ENCODE measurements around the gene CRYGA.
"Not testable (repeated sequence)": the region's sequence is repeated elsewhere in the genome, so short reads cannot be mapped to it uniquely, and the experiment has no call there.

CRYGA gene

DNA sequence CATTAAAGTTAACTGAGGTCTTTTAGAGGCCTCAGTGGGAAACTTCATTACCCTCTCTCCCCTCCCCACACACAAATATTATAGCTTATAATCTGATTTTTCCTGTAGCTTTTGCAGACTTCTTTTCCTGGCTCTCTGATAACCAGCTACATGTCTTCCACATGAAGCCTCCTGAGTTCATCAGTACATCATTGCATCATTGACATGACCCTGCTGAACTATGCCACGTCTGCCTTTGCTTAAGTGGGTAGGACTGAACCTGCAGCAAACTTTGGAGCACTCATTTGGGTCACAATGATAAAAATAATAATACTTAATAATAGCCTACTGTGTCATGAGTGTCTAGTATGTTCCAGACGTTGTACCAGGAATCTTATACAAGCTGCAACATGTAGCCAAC lies 7.0 kb downstream of the CRYGA start:
- no peak for DNase-seq

- DNase-seq = no peak
Observed at GRCh38 chr2:208153156-208153555, 10.2 kb downstream of the CRYGA start.

- no peak for DNase-seq
Observed at GRCh38 chr2:208150956-208151355, 12.4 kb downstream of the CRYGA start.

GRCh38 chr2:208150094-208150493 lies 13.3 kb downstream of the CRYGA start:
- DNase-seq = no peak

DNA sequence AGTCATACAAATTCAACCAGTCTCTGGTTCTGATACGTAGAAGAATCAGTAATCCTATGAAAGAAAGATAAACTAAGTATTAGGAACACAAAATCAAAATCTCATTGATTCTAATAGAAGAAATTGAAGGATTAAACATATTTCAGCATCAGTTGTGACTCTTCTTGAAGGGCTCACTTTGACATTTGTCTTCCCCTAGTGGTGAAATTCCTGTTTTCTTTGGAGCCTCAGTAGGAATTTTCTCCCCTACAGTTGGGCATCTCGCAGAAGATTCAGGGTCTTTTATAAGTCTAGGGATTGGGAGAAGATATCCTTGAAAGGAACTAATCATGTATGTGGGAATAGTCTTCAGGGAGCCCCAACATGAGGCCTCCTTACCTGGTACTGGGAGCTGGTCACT lies 14.6 kb downstream of the CRYGA start:
- DNase-seq = no peak

DNA sequence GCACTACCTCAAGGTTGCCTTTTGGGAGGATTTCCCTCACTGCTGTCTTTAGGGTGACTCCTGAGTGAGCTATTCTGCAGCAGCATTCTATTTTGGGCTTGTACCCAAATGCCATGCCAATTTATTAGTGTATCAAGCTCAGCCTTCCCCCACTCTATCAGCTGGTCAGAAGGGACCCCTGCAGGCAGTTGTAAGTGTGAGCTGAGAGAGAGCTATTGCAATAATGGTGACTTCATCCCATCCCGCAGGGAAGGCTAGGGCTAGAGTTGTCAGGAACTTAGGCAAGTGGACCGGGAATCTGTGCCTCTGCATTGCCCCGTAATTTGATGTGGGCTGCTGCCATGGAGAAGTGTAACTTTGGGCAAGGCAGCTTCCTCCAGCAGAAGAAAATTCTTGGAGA lies 15.6 kb downstream of the CRYGA start:
- no peak for DNase-seq

GRCh38 chr2:208147008-208147407 lies 16.4 kb downstream of the CRYGA start:
- DNase-seq = no peak

- DNase-seq = no peak
Observed at GRCh38 chr2:208146006-208146405, 17.4 kb downstream of the CRYGA start, which contains the start of gene CRYGB. Gene CRYGB (minus strand): TSS chr2:208146158. CDS start chr2:208146120, 38 bp downstream.

DNA sequence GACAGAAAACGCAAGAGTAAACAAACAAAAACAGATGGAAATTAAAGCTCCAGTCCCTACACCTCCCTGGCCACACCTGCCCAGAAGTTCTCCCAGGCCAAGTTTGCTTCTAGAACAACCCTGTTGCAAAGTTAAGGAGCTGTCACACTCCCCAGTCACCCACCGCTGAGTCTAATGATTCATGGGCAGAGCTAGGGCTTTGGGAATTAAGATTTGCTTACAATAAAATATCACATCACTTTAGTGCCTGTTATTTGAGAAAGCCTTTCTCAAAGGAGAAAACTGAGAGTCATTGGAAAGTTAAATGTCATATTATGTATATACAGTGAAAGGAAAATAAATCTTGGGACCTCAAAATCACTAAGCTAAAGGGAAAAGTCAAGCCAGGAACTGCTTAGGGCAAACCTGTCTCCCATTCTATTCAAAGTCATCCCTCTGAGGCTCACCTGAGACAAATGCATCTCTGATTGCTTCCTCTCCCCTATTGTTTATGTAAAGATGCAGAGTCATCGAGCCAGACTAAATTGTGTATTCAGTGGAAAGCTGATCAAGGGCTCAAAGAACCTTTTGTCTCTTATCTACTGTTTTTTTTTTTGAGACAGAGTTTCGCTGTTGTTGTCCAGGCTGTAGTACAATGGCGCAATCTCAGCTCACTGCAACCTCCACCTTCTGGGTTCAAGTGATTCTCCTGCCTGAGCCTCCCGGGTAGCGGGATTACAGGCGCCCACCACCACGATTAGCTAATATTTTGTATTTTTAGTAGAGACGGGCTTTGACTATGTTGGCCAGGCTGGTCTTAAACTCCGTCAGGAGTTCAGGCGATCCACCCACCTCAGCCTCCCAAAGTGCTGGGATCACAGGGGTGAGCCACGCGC lies 20.2 kb downstream of the CRYGA start:
- no peak for DNase-seq

DNA sequence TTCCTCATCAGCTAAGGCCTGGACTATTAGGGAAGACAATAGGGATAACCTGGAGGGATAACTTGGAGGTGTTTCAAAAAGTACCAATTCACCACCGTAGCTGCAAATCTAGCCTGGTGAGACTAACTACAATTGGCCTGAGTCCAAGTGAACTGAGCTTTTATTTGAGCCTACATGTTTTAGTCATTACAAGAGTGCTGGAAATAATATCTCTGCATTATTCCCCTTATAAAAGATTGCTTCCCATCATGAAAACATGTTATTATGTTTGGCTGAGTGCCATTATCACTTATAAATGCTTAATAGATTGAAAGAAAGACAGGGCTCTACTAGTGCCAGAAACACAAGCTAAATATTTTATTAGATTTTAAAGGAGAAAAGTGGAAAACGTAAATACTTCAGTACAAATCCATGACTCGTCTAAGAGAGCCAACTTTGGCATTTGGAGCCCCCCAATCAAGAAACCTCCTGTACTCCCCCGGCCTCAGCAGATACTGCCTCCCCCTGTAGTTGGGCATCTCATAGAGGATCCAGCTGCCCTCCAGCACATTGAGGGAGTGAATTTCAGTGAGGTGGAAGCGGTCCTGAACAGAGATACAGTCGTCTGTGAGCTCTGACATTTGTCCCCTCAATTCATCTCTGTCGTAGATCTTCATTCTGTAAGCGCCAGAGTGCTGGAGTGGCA lies 21.0 kb downstream of the CRYGA start:
- DNase-seq = peak; percentile 66

GRCh38 chr2:208139447-208139846 lies 23.9 kb downstream of the CRYGA start:
- no peak for DNase-seq

DNA sequence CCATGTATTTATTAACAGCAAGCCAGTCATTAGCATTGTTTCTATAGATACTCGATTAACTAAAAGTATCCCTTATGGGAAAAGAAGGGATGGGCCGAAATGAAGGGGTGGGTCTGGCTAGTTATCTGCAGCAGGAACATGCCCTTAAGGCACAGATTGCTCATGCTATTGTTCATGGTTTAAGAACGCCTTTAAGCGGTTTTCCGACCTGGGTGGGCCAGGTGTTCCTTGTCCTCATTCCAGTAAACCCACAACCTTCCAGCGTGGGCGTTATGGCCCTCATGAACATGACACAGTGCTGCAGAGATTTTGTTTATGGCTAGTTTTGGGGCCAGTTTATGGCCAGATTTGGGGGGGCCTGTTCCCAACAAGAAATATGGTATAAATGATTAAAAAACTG lies 25.1 kb downstream of the CRYGA start:
- DNase-seq = not testable (repeated sequence)

DNA sequence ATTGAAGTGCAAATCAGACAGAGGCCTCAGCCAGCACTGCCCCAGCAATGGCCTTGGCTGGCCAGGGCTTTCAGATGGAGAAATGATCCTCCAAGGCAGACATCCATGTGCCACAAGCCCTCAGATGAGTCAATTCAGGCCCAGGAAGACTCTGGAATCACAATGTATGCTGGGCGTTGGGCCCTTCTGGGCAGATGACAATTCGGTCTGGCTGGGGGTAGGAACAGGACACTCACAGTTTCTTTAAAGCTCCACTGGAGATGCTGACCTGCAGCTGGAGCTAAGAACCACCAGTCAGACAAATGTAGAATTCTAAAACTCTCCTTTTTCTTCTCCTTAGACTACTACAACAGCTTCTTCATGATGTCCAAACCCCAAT lies 26.7 kb downstream of the CRYGA start:
- DNase-seq = no peak

DNA sequence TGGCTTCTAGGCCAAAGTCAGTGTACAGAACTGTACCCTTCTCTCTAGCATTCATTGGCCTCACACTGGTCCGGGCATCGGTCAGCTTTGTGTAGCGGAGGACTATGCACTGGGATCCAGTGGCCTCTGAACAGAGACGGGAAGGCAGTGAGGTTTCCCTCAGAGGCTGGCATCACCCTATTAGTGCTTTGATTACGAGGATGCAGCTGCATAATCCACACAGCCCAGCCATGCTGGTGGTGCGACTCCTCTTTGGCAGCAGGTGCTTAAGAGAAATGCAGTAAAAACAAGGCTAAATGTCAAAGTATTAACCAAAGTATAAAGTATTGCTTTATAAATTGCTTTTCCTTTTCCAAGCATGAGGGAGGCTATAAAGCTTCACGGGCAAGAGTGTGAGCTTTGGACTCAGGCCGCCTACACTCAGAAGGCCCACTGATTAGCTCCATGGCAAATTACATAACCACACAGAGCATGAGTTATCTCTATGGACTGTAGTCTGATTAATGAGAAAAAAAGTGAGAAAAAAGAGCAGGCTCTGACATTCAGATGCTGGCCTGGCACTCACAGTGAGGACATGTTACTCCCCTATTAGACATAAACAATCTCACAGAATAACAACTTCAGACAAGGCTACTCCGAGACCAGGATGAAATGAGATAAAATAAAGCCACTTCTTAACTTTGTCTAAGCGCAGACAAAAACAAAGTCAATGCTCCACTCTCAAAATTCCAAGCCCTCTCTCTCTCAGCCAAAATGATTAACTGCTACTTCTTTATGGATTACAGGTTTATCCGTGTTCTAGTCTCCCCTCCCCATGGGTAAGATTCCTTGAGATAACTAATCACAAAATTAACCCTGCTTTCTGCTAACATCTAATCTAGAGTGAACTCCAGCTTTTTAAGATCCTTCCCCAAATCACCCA lies 27.3 kb downstream of the CRYGA start:
- no peak for DNase-seq

DNA sequence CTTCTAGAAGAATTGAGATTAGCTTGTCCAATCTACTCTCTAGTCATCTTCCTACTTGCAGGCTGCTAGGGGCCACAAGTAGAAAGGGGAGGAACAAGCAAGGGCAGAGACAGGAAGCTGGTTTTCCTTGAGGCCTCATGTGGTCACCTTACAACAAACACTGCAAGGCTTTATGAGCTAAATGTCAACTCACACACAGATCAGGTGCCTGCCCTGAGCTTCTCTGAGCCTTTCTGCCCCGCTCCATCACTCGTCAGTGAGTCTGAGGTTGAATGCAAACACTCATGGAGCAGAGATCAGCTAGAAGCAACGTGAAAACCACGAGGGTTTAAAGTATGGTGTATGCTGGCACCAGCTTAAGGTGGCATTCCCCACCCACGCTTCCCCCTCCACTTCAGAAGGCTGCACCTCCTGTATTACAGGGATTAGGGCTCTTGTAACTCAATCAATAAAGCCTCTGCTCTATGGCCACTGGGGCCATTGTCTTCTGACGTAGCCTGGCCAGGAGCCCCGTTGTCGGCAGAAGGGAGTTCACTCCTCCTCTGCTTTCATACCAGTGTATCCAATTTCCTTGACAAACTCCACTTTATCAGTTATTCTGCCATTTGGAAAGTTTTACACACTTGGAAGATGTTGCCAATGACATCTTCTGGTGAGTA lies 28.3 kb downstream of the CRYGA start:
- DNase-seq = no peak

DNA sequence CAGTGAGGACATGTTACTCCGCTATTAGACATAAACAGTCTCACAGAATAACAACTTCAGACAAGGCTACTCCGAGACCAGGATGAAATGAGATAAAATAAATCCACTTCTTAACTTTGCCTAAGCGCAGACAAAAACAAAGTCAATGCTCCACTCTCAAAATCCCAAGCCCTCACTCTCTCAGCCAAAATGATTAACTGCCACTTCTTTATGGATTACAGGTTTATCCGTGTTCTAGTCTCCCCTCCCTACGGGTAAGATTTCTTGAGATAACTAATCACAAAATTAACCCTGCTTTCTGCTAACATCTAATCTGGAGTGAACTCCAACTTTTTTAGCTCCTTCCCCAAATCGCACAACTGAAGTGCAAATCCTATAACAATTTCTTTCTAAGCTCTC lies 32.7 kb downstream of the CRYGA start:
- DNase-seq = no peak

GRCh38 chr2:208129744-208130711 lies 33.4 kb downstream of the CRYGA start, which contains the start of gene CRYGC:
Gene CRYGC (minus strand): TSS chr2:208129828. CDS start chr2:208129792, 36 bp downstream.
- DNase-seq = no peak

DNA sequence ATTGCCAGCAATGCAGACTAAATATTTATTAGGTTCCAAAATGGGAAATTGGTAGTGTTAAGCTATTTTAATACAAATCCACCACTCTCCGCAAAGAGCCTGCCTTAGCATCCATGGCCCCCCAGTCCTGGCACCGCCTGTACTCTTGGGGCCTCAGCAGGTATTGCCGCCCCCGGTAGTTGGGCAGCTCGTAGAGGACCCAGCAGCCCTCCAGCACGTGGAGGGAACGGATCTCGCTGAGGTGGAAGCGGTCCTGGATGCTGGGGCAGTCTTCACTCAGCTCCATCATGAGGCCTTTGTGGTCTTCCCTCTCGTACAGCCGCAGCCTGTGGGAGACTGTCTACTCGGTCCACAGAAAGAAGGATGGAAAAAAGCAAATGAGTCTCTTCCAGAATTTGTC lies 35.3 kb downstream of the CRYGA start:
- no peak for DNase-seq

- no peak for DNase-seq
Observed at GRCh38 chr2:208127090-208127489, 36.3 kb downstream of the CRYGA start.

DNA sequence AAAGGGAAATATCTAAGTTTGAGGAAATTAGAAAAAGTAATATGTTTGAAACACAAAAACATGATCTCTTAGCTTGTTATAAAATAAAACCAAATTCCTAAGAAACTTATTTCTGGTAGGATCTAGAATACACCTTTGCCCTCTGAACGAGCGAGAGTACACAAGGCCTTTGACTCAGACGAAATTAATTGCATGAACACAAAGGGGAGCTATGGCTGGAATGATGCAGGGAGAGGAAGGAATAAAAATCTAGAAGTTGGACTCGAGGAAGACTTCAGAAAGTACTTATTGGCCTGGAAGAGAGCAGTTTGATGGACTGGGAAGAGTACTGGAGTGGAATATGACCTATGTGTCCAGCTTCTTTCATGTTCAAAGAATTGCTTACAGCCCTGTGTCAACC lies 38.1 kb downstream of the CRYGA start:
- DNase-seq = no peak

DNA sequence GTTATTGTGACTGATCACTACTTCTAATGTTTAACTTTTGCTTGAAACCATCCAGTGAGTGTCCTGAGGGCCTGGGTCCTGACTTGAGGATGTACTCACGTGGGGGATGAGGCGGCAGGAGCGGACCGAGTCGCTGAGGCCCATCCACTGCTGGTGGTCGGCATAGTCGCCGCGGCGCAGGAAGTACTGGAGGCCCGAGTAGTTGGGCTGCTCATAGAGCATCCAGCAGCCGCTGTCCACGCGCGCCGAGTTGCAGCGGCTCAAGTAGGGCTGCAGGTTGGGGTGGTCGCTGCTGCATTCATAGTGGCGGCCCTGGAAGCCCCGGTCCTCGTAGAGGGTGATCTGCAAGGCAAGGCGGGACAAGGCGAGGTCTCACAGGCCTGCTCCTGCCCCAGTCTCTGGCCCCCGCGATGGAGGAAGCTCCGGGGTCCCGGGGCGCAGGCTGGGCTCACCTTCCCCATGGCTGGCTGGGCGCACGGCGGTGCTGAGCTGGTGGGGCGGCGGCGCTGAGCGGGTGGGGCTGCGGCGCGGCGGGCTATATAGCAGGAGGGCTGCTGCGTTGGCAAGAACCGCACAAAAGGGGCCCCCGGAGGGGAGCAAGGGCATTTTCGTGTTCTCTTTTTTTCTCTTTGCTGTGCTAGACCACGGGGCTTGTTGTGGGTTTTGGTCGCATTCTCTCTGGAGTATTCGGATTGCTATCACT lies 39.2 kb downstream of the CRYGA start, which contains the start of gene CRYGD:
Gene CRYGD (minus strand): TSS at position 512 of the 703 bp plus-strand sequence. CDS start 51 bp downstream, at position 461.
- DNase-seq = not testable (repeated sequence)
